Panc1 (cell line): Measurements from ENCODE around the gene LEPROT. TPM values are rescaled to one million over a fixed set of nuclear protein-coding genes. Genes with fewer than 3 reads are reported as not detected.

ENCODE experiments used
- ATAC-seq: fragments of 200-7000 bp; cut with Tn5 transposase; 2 replicates; pipeline ENCODE4 v1.9.1; 2020; ENCODE audit warnings: mild to moderate bottlenecking, moderate library complexity
- BruUV-seq: library from RNA; stranded (reverse); fragments of 400-500 nt; replicated peaks from 2 replicates; lab custom pipeline; 2021; lab: Mats Ljungman, UMichigan
- CTCF ChIA-PET: fragments of 300-600 bp; sonication (Branson Sonifier 250); formaldehyde crosslinking; loops from one replicate; lab custom pipeline; 2022; ENCODE audit warnings: antibody characterized with exemption; lab: Charles Lee
- POLR2A ChIA-PET: fragments of 300-600 bp; sonication (Branson Sonifier 250); formaldehyde crosslinking; loops from one replicate; lab custom pipeline; 2022; ENCODE audit warnings: antibody characterized with exemption; lab: Charles Lee
- DNase-seq: peaks from one replicate; pipeline ENCODE4 v3.0.0-alpha.2; 2010; ENCODE audit warnings: low read depth, low spot score
- H3K27ac ChIP-seq: 2 replicates; pipeline ENCODE4 v1.5.1; 2011; ENCODE audit warnings: mild to moderate bottlenecking, low read length, inconsistent platforms
- H3K27me3 ChIP-seq: fragments of 200-500 bp; sonication (Bioruptor generic); 2 replicates; pipeline ENCODE4 v1.6.0; 2014; ENCODE audit warnings: low read length, inconsistent platforms; ENCODE audit not compliant: control insufficient read depth, insufficient read depth
- H3K36me3 ChIP-seq: fragments of 200-500 bp; sonication (Bioruptor generic); 2 replicates; pipeline ENCODE4 v1.5.1; 2014; ENCODE audit warnings: inconsistent platforms, mild to moderate bottlenecking, low read length, moderate library complexity; ENCODE audit not compliant: control insufficient read depth, insufficient read depth
- H3K4me1 ChIP-seq: 2 replicates; pipeline ENCODE4 v1.5.1; 2011; ENCODE audit warnings: inconsistent platforms, mild to moderate bottlenecking, low read length, moderate library complexity; ENCODE audit not compliant: control insufficient read depth, insufficient read depth
- H3K4me3 ChIP-seq, 2 experiments: 2 replicates each; pipeline ENCODE4 v1.5.1; 2011 to 2012; ENCODE audit warnings: low read depth in 2 of 2, low read length in 2 of 2, mild to moderate bottlenecking in 2 of 2, inconsistent platforms in 1 of 2, moderate library complexity in 1 of 2
- H3K9me3 ChIP-seq: fragments of 200-500 bp; sonication (Bioruptor generic); 2 replicates; pipeline ENCODE4 v1.5.1; 2014; ENCODE audit warnings: low read depth, mild to moderate bottlenecking, inconsistent platforms, low read length, moderate library complexity; ENCODE audit not compliant: control insufficient read depth, insufficient read depth
- CTCF ChIP-seq: fragments of 450-650 bp; IDR thresholded peaks from 2 replicates; pipeline ENCODE4 v1.5.1; 2017; ENCODE audit warnings: mild to moderate bottlenecking
- POLR2AphosphoS5 ChIP-seq: IDR thresholded peaks from 2 replicates; pipeline ENCODE4 v1.6.1; 2012; ENCODE audit warnings: mild to moderate bottlenecking, low read depth, low read length, moderate library complexity
- REST ChIP-seq, 2 experiments: IDR thresholded peaks; 2 replicates each; pipeline ENCODE4 v1.6.1; 2011 to 2012; ENCODE audit warnings: low read depth in 2 of 2, control low read depth in 1 of 2, low read length in 1 of 2, mild to moderate bottlenecking in 1 of 2, moderate library complexity in 1 of 2; ENCODE audit not compliant: insufficient read depth in 1 of 2
- SIN3A ChIP-seq: IDR thresholded peaks from 2 replicates; pipeline ENCODE4 v1.6.1; 2012; ENCODE audit warnings: low read depth, mild to moderate bottlenecking, low read length, moderate library complexity, borderline replicate concordance; ENCODE audit not compliant: insufficient read depth
- TCF7L2 ChIP-seq: IDR thresholded peaks from 2 replicates; pipeline ENCODE4 v1.6.1; 2011; ENCODE audit warnings: mild to moderate bottlenecking, low read depth, low read length, inconsistent platforms
- in situ Hi-C: cut with HindIII; loops from 2 replicates; pipeline ENCODE4 v1.10.0; 2016; ENCODE audit warnings: low sequenced_read_pairs, low pct_unique_long_range_greater_than_20kb
- intact Hi-C: fragments of 100-400 bp; cut with micrococcal nuclease; formaldehyde crosslinking; loops from one replicate; pipeline ENCODE4 v1.10.0; 2022; ENCODE audit not compliant: unreplicated experiment
- total RNA-seq: library from RNA; stranded (reverse); gene quantifications from one replicate; pipeline ENCODE4 v1.2.1, GENCODE V29; 2021; ENCODE audit not compliant: unreplicated experiment

LEPROT gene
- total RNA-seq, 1 experiment from 2014 or later: 53.6 TPM

GRCh38 chr1:65409816-65410326 is 10.6 kb upstream of the LEPROT start:
- CTCF ChIA-PET: no interaction called here
- BruUV-seq: no TSS peak
- Histone ChIP-seq H3K9me3 (no peaks in the 10 kb centered on the region), H3K36me3 (no peaks in the 10 kb centered on the region), H3K4me1 (no peaks in the 10 kb centered on the region), H3K27me3 (no peaks in the 10 kb centered on the region), H3K27ac (no peak overlapping the region), H3K4me3 (no peak overlapping the region)
- ATAC-seq (no peak), DNase-seq (no peak)
- intact Hi-C loops (no loop called here), in situ Hi-C loops (no loop called here)
- POLR2A ChIA-PET: no interaction called here
- no peak for TF ChIP-seq REST (IDR thresholded peaks at IDR 0.05; ENCODE audit: insufficient read depth in 1 of 2, low read depth in 2 of 2, low read length in 1 of 2)
- no peak for TF ChIP-seq CTCF

GRCh38 chr1:65412256-65412983 is 8.0 kb upstream of the LEPROT start:
- no peak overlapping the region for H3K4me3 ChIP-seq
- DNase-seq: no peak
- ATAC-seq: no peak
- TF ChIP-seq TCF7L2 (no peak), CTCF (no peak), SIN3A (no peak), REST (IDR thresholded peaks at IDR 0.05; ENCODE audit: insufficient read depth in 1 of 2, low read depth in 2 of 2, low read length in 1 of 2) (no peak), POLR2AphosphoS5 (no peak)
- H3K4me1 ChIP-seq: peaks cover 3% of the 10 kb centered on the region; the same call in 1 of the 2 replicates
- POLR2A ChIA-PET: no interaction called here
- no peaks in the 10 kb centered on the region for H3K27me3 ChIP-seq
- intact Hi-C loops (no loop called here), in situ Hi-C loops (no loop called here)
- H3K36me3 ChIP-seq: no peaks in the 10 kb centered on the region
- BruUV-seq: no TSS peak
- CTCF ChIA-PET: interaction anchor here (0.6 kb wide), 1 partner anchor 16 kb away, joined by 4 read pairs; no protein-coding TSS in a partner anchor
- no peak overlapping the region for H3K27ac ChIP-seq
- H3K9me3 ChIP-seq: no peaks in the 10 kb centered on the region
